ENCODE measurements around the gene ATE1.
"Not testable (repeated sequence)": the region's sequence is repeated elsewhere in the genome, so short reads cannot be mapped to it uniquely, and the experiment has no call there.

Gene ATE1

GRCh38 chr10:121702351-121703320, 225.2 kb downstream of the ATE1 start:
- FAIRE-seq: no peak
- DNase-seq (ENCODE audit: insufficient read length, low spot score): no peak

GRCh38 chr10:121700416-121700815, 227.4 kb downstream of the ATE1 start:
- no peak for FAIRE-seq
- DNase-seq (ENCODE audit: insufficient read length, low spot score): no peak

DNA sequence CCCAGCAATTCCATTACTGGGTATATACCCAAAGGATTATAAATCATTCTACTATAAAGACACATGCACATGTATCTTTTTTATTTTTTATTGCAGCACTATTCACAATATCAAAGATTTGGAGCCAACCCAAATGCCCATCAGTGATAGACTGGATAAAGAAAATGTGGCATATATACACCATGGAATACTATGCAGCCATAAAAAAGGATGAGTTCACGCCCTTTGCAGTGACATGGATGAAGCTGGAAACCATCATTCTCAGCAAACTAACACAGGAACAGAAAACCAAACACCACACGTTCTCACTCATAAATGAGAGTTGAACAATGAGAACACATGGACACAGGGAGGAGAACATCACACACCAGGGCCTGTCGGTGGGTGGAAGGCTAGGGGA, 228.1 kb downstream of the ATE1 start:
- FAIRE-seq; DNase-seq (ENCODE audit: insufficient read length, low spot score): not testable (repeated sequence)

- DNase-seq (ENCODE audit: insufficient read length, low spot score) (no peak), FAIRE-seq (no peak)
These were observed 228.9 kb downstream of the ATE1 start for GRCh38 chr10:121698902-121699301.

GRCh38 chr10:121698336-121698735, 229.5 kb downstream of the ATE1 start:
- DNase-seq (ENCODE audit: insufficient read length, low spot score): no peak
- no peak for FAIRE-seq

DNA sequence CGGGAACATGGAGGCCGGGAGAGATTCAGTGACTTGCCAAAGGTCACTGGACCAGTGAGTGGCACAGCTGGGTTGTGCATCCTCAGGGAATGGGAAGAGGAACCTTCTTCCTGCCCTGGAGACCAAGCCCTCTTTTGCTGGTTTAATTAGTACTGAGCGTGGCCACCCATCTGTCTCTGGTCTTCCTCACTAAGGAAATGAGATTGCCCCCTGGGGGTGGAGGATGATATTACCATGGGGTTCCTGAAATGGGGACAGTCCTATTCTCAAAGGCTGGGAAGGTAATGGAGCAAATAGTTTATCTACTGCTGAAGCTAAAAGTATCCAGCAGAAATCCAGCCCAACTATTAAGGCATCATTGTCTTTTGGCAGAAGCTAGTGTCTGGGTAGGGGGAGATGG, 231.0 kb downstream of the ATE1 start:
- FAIRE-seq: no peak
- DNase-seq (ENCODE audit: insufficient read length, low spot score): no peak

GRCh38 chr10:121695731-121696464, 231.9 kb downstream of the ATE1 start:
- FAIRE-seq: no peak
- no peak for DNase-seq (ENCODE audit: insufficient read length, low spot score)

GRCh38 chr10:121694966-121695643, 232.7 kb downstream of the ATE1 start:
- no peak for FAIRE-seq
- no peak for DNase-seq (ENCODE audit: insufficient read length, low spot score)

DNA sequence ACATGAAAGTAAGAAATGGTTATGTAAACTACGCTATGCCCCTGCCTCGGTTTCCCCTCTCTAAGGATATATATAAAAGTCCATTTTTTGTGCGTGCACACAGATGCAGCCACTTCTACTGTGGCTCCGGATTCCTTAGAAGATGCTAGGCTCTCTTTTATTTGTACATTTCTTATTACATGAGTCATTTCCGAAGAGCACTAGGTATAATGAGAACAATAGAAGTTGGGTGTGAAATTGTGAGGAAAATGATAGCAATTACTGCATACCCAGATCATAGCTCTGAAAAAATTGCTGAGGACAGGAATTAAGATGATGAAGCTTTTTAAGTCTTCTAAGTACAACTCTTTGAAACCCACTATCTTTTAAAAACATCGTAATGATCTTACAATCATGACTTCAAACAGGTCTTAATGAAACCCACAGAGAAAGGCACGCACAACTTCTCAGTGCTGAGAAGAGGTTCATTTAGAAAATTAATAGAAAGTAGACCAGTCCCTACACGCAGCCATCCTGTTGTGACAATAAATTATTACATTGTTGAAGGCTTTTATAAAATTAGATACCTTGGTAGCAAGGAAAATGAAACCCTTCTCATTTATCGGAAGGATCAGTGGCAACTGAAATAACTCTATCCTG, 233.4 kb downstream of the ATE1 start:
- FAIRE-seq: no peak
- DNase-seq (ENCODE audit: insufficient read length, low spot score): no peak

- DNase-seq (ENCODE audit: insufficient read length, low spot score) (no peak), FAIRE-seq (no peak)
These were observed 235.2 kb downstream of the ATE1 start for GRCh38 chr10:121692626-121693025.

GRCh38 chr10:121690970-121691369, 236.9 kb downstream of the ATE1 start:
- DNase-seq (ENCODE audit: insufficient read length, low spot score): no peak
- FAIRE-seq: no peak

Data from GM19239 (cell line).